IMR-90 (cell line): ENCODE data around the gene CDC25B. TPM values are rescaled to one million over a fixed set of nuclear protein-coding genes. Genes with fewer than 3 reads are reported as not detected.
A peak's percentile ranks its signal among the peaks of the same experiment; 100 is the strongest.

Experiments used
- ATAC-seq: fragments of 200-7000 bp; cut with Tn5 transposase; 2 replicates; pipeline ENCODE4 v1.9.1; 2020; ENCODE audit warnings: low read depth, mild to moderate bottlenecking, moderate library complexity
- BruUV-seq: library from RNA; stranded (reverse); fragments of 400-500 nt; replicated peaks from 2 replicates; lab custom pipeline; 2021; lab: Mats Ljungman, UMichigan
- CTCF ChIA-PET: fragments of 300-600 bp; formaldehyde crosslinking; extraction: SDS; loops from one replicate; lab custom pipeline; 2021; ENCODE audit warnings: antibody characterized with exemption; lab: Yijun Ruan, JAX
- POLR2A ChIA-PET: fragments of 300-600 bp; sonication (Branson Sonifier 250); formaldehyde crosslinking; loops from one replicate; lab custom pipeline; 2022; ENCODE audit warnings: antibody characterized with exemption; ENCODE audit not compliant: unreplicated experiment; lab: Charles Lee
- DNase-seq: peaks from one replicate; pipeline ENCODE4 v3.0.0; 2013
- H2AFZ ChIP-seq: replicated peaks from 2 replicates; pipeline ENCODE3; 2013; ENCODE audit warnings: low read length, mild to moderate bottlenecking; ENCODE audit not compliant: poor library complexity
- H2AK5ac ChIP-seq: 2 replicates; pipeline ENCODE4 v1.6.1; 2013; ENCODE audit warnings: low read depth, low read length, inconsistent platforms
- H2AK9ac ChIP-seq: replicated peaks from 2 replicates; pipeline ENCODE3; 2013; ENCODE audit warnings: mild to moderate bottlenecking, low read depth, low read length, moderate library complexity; ENCODE audit not compliant: poor library complexity
- H2BK120ac ChIP-seq: 2 replicates; pipeline ENCODE4 v1.6.1; 2013; ENCODE audit warnings: low read depth, low read length, inconsistent platforms
- H2BK15ac ChIP-seq: 3 replicates; pipeline ENCODE4 v1.6.1; 2013; ENCODE audit warnings: low read depth, low read length, inconsistent platforms
- H2BK20ac ChIP-seq: 2 replicates; pipeline ENCODE4 v1.6.1; 2013; ENCODE audit warnings: low read depth, mild to moderate bottlenecking, inconsistent platforms, low read length, moderate library complexity
- H2BK5ac ChIP-seq: 2 replicates; pipeline ENCODE4 v1.6.1; 2013; ENCODE audit warnings: mild to moderate bottlenecking, low read depth, low read length, inconsistent platforms; ENCODE audit not compliant: poor library complexity, severe bottlenecking
- H3K14ac ChIP-seq: replicated peaks from 2 replicates; pipeline ENCODE4 v1.6.1; 2013; ENCODE audit warnings: low read depth, low read length, inconsistent platforms
- H3K18ac ChIP-seq: 2 replicates; pipeline ENCODE4 v1.6.1; 2013; ENCODE audit warnings: low read depth, low read length, control low read depth
- H3K23ac ChIP-seq: 2 replicates; pipeline ENCODE4 v1.6.1; 2013; ENCODE audit warnings: low read depth, low read length, inconsistent platforms
- H3K27ac ChIP-seq: 2 replicates; pipeline ENCODE4 v1.5.1; 2013; ENCODE audit warnings: mild to moderate bottlenecking, control low read depth, low read length; ENCODE audit not compliant: insufficient read depth
- H3K27me3 ChIP-seq: 2 replicates; pipeline ENCODE4 v1.6.1; 2013; ENCODE audit warnings: low read length; ENCODE audit not compliant: control insufficient read depth, insufficient read depth
- H3K36me3 ChIP-seq: 2 replicates; pipeline ENCODE4 v1.6.1; 2013; ENCODE audit warnings: low read length, mixed read lengths; ENCODE audit not compliant: control insufficient read depth, insufficient read depth
- H3K4ac ChIP-seq: 2 replicates; pipeline ENCODE4 v1.6.1; 2013; ENCODE audit warnings: low read depth, low read length, inconsistent platforms
- H3K4me1 ChIP-seq: 2 replicates; pipeline ENCODE4 v1.6.1; 2013; ENCODE audit warnings: low read length, mixed read lengths; ENCODE audit not compliant: control insufficient read depth, insufficient read depth
- H3K4me2 ChIP-seq: 2 replicates; pipeline ENCODE4 v1.6.1; 2013; ENCODE audit warnings: low read depth, mild to moderate bottlenecking, control low read depth, low read length, moderate library complexity
- H3K4me3 ChIP-seq: 2 replicates; pipeline ENCODE4 v1.5.1; 2013; ENCODE audit warnings: low read depth, mild to moderate bottlenecking, control low read depth, low read length, moderate library complexity; ENCODE audit not compliant: insufficient read depth
- H3K56ac ChIP-seq: 2 replicates; pipeline ENCODE4 v1.6.1; 2013; ENCODE audit warnings: low read length, inconsistent platforms; ENCODE audit not compliant: insufficient read depth; ENCODE audit errors: extremely low read depth
- H3K79me1 ChIP-seq, 2 experiments: 2 replicates each; pipeline ENCODE4 v1.6.1; 2013; ENCODE audit warnings: low read length in 2 of 2, inconsistent platforms in 1 of 2, low read depth in 1 of 2
- H3K9ac ChIP-seq: 2 replicates; pipeline ENCODE4 v1.6.1; 2013; ENCODE audit warnings: low read depth, low read length, control low read depth
- H3K9me1 ChIP-seq: 2 replicates; pipeline ENCODE4 v1.6.1; 2013; ENCODE audit warnings: low read length, inconsistent platforms; ENCODE audit not compliant: insufficient read depth
- H3K9me3 ChIP-seq: 2 replicates; pipeline ENCODE4 v1.6.1; 2013; ENCODE audit warnings: low read length; ENCODE audit not compliant: control insufficient read depth, insufficient read depth
- H4K20me1 ChIP-seq: 2 replicates; pipeline ENCODE4 v1.6.1; 2013; ENCODE audit warnings: low read length, inconsistent platforms; ENCODE audit not compliant: insufficient read depth
- H4K5ac ChIP-seq: 2 replicates; pipeline ENCODE4 v1.6.1; 2013; ENCODE audit warnings: mild to moderate bottlenecking, low read depth, low read length, control low read depth
- H4K8ac ChIP-seq, 2 experiments: 2 replicates each; pipeline ENCODE4 v1.6.1; 2013; ENCODE audit warnings: low read depth in 2 of 2, low read length in 2 of 2, control low read depth in 1 of 2, inconsistent platforms in 1 of 2
- H4K91ac ChIP-seq: 2 replicates; pipeline ENCODE4 v1.6.1; 2013; ENCODE audit warnings: low read depth, low read length, inconsistent platforms; ENCODE audit not compliant: insufficient read depth
- BHLHE40 ChIP-seq: fragments of 150-350 bp; IDR thresholded peaks from 2 replicates; pipeline ENCODE4 v1.6.1; 2016; ENCODE audit warnings: mild to moderate bottlenecking, low read depth, low read length
- CEBPB ChIP-seq: IDR thresholded peaks from 2 replicates; pipeline ENCODE4 v1.6.1; 2012; ENCODE audit warnings: low read depth, low read length, improper control_type of control experiment
- CTCF ChIP-seq: conservative IDR thresholded peaks from 2 replicates; pipeline ENCODE4 v1.5.1; 2012; ENCODE audit warnings: mild to moderate bottlenecking, low read depth, low read length, improper control_type of control experiment
- FOS ChIP-seq: fragments of 150-350 bp; IDR thresholded peaks from 2 replicates; pipeline ENCODE4 v1.6.1; 2016; ENCODE audit warnings: low read depth, low read length
- MAFK ChIP-seq: IDR thresholded peaks from 2 replicates; pipeline ENCODE4 v1.6.1; 2012; ENCODE audit warnings: low read depth, low read length, improper control_type of control experiment
- MAZ ChIP-seq: IDR thresholded peaks from 2 replicates; pipeline ENCODE4 v1.6.1; 2012; ENCODE audit warnings: low read depth, mild to moderate bottlenecking, low read length, improper control_type of control experiment, moderate library complexity, borderline replicate concordance
- NFE2L2 ChIP-seq: fragments of 150-350 bp; IDR thresholded peaks from 2 replicates; pipeline ENCODE4 v1.6.1; 2016; ENCODE audit warnings: low read depth, mild to moderate bottlenecking, low read length
- RAD21 ChIP-seq: IDR thresholded peaks from 2 replicates; pipeline ENCODE4 v1.6.1; 2012; ENCODE audit warnings: low read length, improper control_type of control experiment
- RCOR1 ChIP-seq: IDR thresholded peaks from 2 replicates; pipeline ENCODE4 v1.6.1; 2012; ENCODE audit warnings: mild to moderate bottlenecking, low read length, improper control_type of control experiment; ENCODE audit not compliant: insufficient replicate concordance
- SMC3 ChIP-seq: fragments of 150-350 bp; IDR thresholded peaks from 2 replicates; pipeline ENCODE4 v1.6.1; 2016; ENCODE audit warnings: low read depth, mild to moderate bottlenecking, antibody characterized with exemption, low read length, moderate library complexity
- WGBS, 2 experiments: methylation state at CpG; one replicate each; pipeline versions ENCODE4 v1.1.5 to v1.1.7; 2013; ENCODE audit warnings: missing lambda C conversion rate in 2 of 2; ENCODE audit not compliant: insufficient read length in 1 of 2; ENCODE audit errors: extremely low coverage in 2 of 2; 5-methylcytosine and 5-hydroxymethylcytosine counted together
- dilution Hi-C: fragments of 300-500 bp; cut with HindIII; formaldehyde crosslinking; loops from one replicate; pipeline ENCODE4 v1.14.3; 2018; ENCODE audit warnings: low sequenced_read_pairs; ENCODE audit not compliant: unreplicated experiment
- in situ Hi-C: fragments of 300-500 bp; cut with MboI; formaldehyde crosslinking; loops from 3 replicates; pipeline ENCODE4 v1.14.3; 2019; ENCODE audit warnings: low sequenced_read_pairs, inconsistent platforms, mixed read lengths
- intact Hi-C: fragments of 100-400 bp; cut with micrococcal nuclease; formaldehyde crosslinking; loops from 2 replicates; pipeline ENCODE4 v1.10.0; 2022
- polyA plus RNA-seq, 3 experiments: library from polyadenylated mRNA; depleted of rRNA; stranded (reverse); fragments of >200 nt; gene quantifications; 2 replicates each; pipeline ENCODE4 v1.2.3, GENCODE V29; 2012; ENCODE audit warnings: low replicate concordance in 1 of 3
- total RNA-seq: library from RNA; depleted of rRNA; stranded (reverse); fragments of >200 nt; gene quantifications from 2 replicates; pipeline ENCODE4 v1.2.3, GENCODE V29; 2012
- TF ChIP-seq, protein P1 (sequence below): fragments of 150-350 bp; IDR thresholded peaks from 2 replicates; pipeline ENCODE4 v1.6.1; 2016; ENCODE audit warnings: low read depth, mild to moderate bottlenecking, low read length, moderate library complexity, borderline replicate concordance

CDC25B gene
- total and polyA plus RNA-seq, 2 of the 4 experiments (the other 2 are of a cell fraction): 14.5 to 50.5 TPM

- Histone ChIP-seq H4K20me1 (no peaks in the 10 kb centered on the region), H3K4me3 (no peak overlapping the region), H3K27me3 (no peaks in the 10 kb centered on the region), H3K23ac (no peak overlapping the region), H2BK5ac (peak overlapping the region; percentile 57), H3K14ac (peak overlapping the region; percentile 33; the same call in 1 of the 2 replicates), H2BK15ac (peak overlapping the region; percentile 32; the same call in 1 of the 3 replicates), H3K18ac (no peak overlapping the region), H2AK9ac (peak overlapping the region; percentile 93), H3K79me1 (peaks cover 14 to 37% of the 10 kb centered on the region in 2 experiments; a peak in 3 of 4 replicates), H2BK120ac (peak overlapping the region; percentile 71), H3K4me1 (peaks cover 8% of the 10 kb centered on the region; the same call in 1 of the 2 replicates), H2AFZ (peak overlapping the region; percentile 69), H3K9me3 (no peaks in the 10 kb centered on the region), H3K9ac (0 out of 2 replicates have a peak overlapping the region, but pooled peaks have one; percentile 20), H2AK5ac (peak overlapping the region; percentile 74), H3K36me3 (peaks cover 10% of the 10 kb centered on the region), H3K9me1 (0 out of 2 replicates have a peak, but pooled peaks cover 12% of the 10 kb centered on the region), H4K5ac (0 out of 2 replicates have a peak overlapping the region, but pooled peaks have one; percentile 11), H3K4ac (peak overlapping the region; percentile 63), H4K8ac (peak overlapping the region in 1 of 2 experiments; percentile 69; a peak in 3 of 4 replicates), H3K4me2 (no peak overlapping the region), H4K91ac (peak overlapping the region; percentile 57), H2BK20ac (peak overlapping the region; percentile 75; the same call in 1 of the 2 replicates), H3K27ac (peak overlapping the region; percentile 20; the same call in 1 of the 2 replicates), H3K56ac (no peak overlapping the region)
- intact Hi-C loops (no loop called here), dilution Hi-C loops (no loop called here), in situ Hi-C loops (no loop called here)
- BruUV-seq: no TSS peak
- peak; percentile 87 for DNase-seq
- ChIA-PET CTCF (interaction anchor here (0.5 to 1.2 kb wide), 8 partner anchors 13 to 67 kb away, joined by 3 to 11 read pairs (median 3); partner anchors contain the start of genes CDC25B, CENPB and SPEF1), POLR2A (interaction anchor here (1.6 kb wide), 1 partner anchor 31 kb away, joined by 5 read pairs; the partner anchor contains the start of gene CENPB)
- ATAC-seq: peak; percentile 64
- WGBS, 2 experiments: 76% methylated on average over 3 of the region's 8 CpGs; no CpG with 5 or more reads in 1 of the 2 experiments
- no peak for TF ChIP-seq CEBPB
- TF ChIP-seq CTCF: peak; percentile 75
- peak; percentile 66 for TF ChIP-seq SMC3
- TF ChIP-seq RAD21: peak; percentile 61
- TF ChIP-seq RCOR1: peak; percentile 14
- TF ChIP-seq MAFK: no peak
- peak; percentile 24; the same call in 1 of the 2 replicates for TF ChIP-seq BHLHE40
- no peak for TF ChIP-seq NFE2L2
- peak; percentile 38; the same call in 1 of the 2 replicates for TF ChIP-seq MAZ
- TF ChIP-seq FOS: no peak; the same call in 1 of the 2 replicates
- TF ChIP-seq, protein P1, sequence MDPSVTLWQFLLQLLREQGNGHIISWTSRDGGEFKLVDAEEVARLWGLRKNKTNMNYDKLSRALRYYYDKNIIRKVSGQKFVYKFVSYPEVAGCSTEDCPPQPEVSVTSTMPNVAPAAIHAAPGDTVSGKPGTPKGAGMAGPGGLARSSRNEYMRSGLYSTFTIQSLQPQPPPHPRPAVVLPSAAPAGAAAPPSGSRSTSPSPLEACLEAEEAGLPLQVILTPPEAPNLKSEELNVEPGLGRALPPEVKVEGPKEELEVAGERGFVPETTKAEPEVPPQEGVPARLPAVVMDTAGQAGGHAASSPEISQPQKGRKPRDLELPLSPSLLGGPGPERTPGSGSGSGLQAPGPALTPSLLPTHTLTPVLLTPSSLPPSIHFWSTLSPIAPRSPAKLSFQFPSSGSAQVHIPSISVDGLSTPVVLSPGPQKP: no peak
These were observed 22.3 kb downstream of the CDC25B start for GRCh38 chr20:3818155-3819151.
